OCI-LY3 (cell line): ENCODE measurements around the gene JPT2.

ENCODE experiments used
- H2AFZ ChIP-seq: fragments of 200-600, 300-600 bp; shearing (Covaris generic); 2 replicates; pipeline ENCODE4 v1.6.0; 2014; ENCODE audit warnings: antibody characterized with exemption, low read depth, low read length
- H3K27ac ChIP-seq: fragments of 200-600, 300-600 bp; sonication (generic); 2 replicates; pipeline ENCODE4 v1.5.1; 2014; ENCODE audit warnings: mild to moderate bottlenecking, low read length, moderate library complexity, mixed read lengths
- H3K27me3 ChIP-seq: fragments of 200-600, 300-600 bp; sonication (generic); 2 replicates; pipeline ENCODE4 v1.6.1; 2014; ENCODE audit warnings: low read depth, low read length, mixed read lengths
- H3K36me3 ChIP-seq: fragments of 200-600, 300-600 bp; sonication (generic); replicated peaks from 2 replicates; pipeline ENCODE3; 2014; ENCODE audit warnings: low read depth, low read length, mixed read lengths
- H3K4me1 ChIP-seq: fragments of 300-600, 200-600 bp; sonication (generic); 2 replicates; pipeline ENCODE4 v1.6.1; 2014; ENCODE audit warnings: low read length, mixed read lengths
- H3K4me2 ChIP-seq: fragments of 200-600, 300-600 bp; sonication (generic); 2 replicates; pipeline ENCODE4 v1.6.1; 2014; ENCODE audit warnings: low read length, mixed read lengths
- H3K4me3 ChIP-seq: fragments of 300-600, 200-600 bp; sonication (generic); 2 replicates; pipeline ENCODE4 v1.5.1; 2014; ENCODE audit warnings: antibody characterized with exemption, mild to moderate bottlenecking, low read length, moderate library complexity
- H3K79me2 ChIP-seq: fragments of 300-600, 200-600 bp; shearing (Covaris generic); 2 replicates; pipeline ENCODE4 v1.6.1; 2014; ENCODE audit warnings: mild to moderate bottlenecking, low read length, mixed read lengths
- H3K9ac ChIP-seq: fragments of 300-600, 200-600 bp; shearing (Covaris generic); 2 replicates; pipeline ENCODE4 v1.6.0; 2014; ENCODE audit warnings: mild to moderate bottlenecking, low read length, moderate library complexity
- H3K9me3 ChIP-seq: fragments of 200-600, 300-600 bp; shearing (Covaris generic); 2 replicates; pipeline ENCODE4 v1.6.1; 2014; ENCODE audit warnings: low read length, mixed read lengths; ENCODE audit not compliant: insufficient read depth
- H4K20me1 ChIP-seq: fragments of 200-600, 300-600 bp; sonication (generic); 2 replicates; pipeline ENCODE4 v1.6.1; 2016; ENCODE audit warnings: low read length, mixed read lengths; ENCODE audit not compliant: insufficient read depth
- EZH2phosphoT487 ChIP-seq: fragments of 200-600 bp; shearing (Covaris generic); IDR thresholded peaks from 2 replicates; pipeline ENCODE4 v1.6.1; 2018; ENCODE audit warnings: antibody characterized with exemption, mixed run types, low read depth
- TF ChIP-seq, protein P1 (sequence below): fragments of 200-600, 300-600 bp; sonication (generic); IDR thresholded peaks from 2 replicates; pipeline ENCODE4 v1.5.1; 2014; ENCODE audit warnings: antibody characterized with exemption, low read length, low read depth

Gene JPT2

DNA sequence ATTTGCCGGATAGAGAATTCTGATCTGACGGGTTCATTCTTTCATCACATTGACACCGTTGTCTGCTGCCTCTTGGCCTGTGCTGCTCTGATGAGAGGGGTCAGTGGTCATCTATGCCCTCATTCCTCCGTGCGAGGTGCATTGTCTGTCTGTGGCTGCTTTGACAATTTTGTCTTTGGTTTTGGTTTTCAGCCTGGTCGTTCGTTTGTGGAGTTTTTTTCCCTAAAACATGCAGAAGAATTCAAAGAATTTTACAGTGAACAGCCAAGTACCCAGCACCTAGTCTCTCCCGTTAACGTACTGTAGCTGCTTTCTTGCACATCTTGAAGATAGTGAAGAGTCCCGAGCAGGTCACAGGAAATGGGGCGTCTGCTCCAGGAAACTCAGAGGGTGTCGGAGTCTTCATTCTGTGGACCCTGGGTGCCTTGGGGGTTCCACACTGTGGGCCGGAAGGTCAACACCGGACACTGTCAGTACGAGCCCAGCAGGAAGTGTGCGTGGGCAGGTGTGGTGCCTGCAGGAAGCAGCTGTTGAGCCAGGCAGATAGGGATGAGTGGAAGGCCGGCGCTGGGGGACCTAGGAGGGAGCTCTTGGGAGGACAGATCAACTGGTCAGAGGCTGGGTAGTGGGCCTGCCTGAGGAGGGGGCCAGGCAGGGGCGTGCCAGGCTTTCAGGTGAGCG, 37.7 kb upstream of the JPT2 start:
- no peaks in the 10 kb centered on the region; the same call in 1 of the 2 replicates for H4K20me1 ChIP-seq
- no peaks in the 10 kb centered on the region for H3K27me3 ChIP-seq
- no peak overlapping the region for H3K9ac ChIP-seq
- H3K4me2 ChIP-seq, result no peak overlapping the region
- peaks cover 20% of the 10 kb centered on the region for H3K36me3 ChIP-seq
- H3K4me3 ChIP-seq, result no peak overlapping the region
- TF ChIP-seq, protein P1, sequence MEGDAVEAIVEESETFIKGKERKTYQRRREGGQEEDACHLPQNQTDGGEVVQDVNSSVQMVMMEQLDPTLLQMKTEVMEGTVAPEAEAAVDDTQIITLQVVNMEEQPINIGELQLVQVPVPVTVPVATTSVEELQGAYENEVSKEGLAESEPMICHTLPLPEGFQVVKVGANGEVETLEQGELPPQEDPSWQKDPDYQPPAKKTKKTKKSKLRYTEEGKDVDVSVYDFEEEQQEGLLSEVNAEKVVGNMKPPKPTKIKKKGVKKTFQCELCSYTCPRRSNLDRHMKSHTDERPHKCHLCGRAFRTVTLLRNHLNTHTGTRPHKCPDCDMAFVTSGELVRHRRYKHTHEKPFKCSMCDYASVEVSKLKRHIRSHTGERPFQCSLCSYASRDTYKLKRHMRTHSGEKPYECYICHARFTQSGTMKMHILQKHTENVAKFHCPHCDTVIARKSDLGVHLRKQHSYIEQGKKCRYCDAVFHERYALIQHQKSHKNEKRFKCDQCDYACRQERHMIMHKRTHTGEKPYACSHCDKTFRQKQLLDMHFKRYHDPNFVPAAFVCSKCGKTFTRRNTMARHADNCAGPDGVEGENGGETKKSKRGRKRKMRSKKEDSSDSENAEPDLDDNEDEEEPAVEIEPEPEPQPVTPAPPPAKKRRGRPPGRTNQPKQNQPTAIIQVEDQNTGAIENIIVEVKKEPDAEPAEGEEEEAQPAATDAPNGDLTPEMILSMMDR, result no peak
- TF ChIP-seq EZH2phosphoT487, result no peak
- H2AFZ ChIP-seq, result no peak overlapping the region
- no peak overlapping the region for H3K27ac ChIP-seq
- peaks cover 8% of the 10 kb centered on the region for H3K79me2 ChIP-seq
- H3K4me1 ChIP-seq, result no peaks in the 10 kb centered on the region
- no peaks in the 10 kb centered on the region for H3K9me3 ChIP-seq

DNA sequence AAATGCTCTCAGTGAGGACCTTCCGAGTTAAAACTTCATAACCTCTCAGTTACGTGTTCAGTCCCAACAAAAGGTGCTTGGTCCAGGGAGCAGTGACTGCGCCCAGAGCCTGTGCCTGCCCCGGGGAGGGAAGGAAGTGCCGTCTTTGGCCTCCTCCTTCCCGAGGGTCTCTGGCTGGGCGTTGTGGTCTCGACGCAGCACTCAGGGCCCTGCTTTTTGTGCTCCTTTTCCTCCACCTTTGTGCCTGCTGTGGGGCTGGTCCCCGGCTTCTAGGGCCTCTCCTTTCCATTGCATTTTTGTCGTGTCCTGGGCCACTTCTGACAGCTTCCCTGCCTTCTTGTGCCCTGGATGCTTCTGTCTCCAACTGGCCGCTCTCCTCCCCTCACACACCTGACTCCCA, 36.8 kb upstream of the JPT2 start:
- 0 out of 2 replicates have a peak, but pooled peaks cover 5% of the 10 kb centered on the region for H4K20me1 ChIP-seq
- no peaks in the 10 kb centered on the region for H3K4me1 ChIP-seq
- H3K9me3 ChIP-seq, result no peaks in the 10 kb centered on the region
- 0 out of 2 replicates have a peak, but pooled peaks cover 4% of the 10 kb centered on the region for H3K79me2 ChIP-seq
- H3K4me2 ChIP-seq, result no peak overlapping the region
- peaks cover 24% of the 10 kb centered on the region for H3K36me3 ChIP-seq
- TF ChIP-seq, protein P1, result no peak
- no peak for TF ChIP-seq EZH2phosphoT487
- H3K27ac ChIP-seq, result no peak overlapping the region
- H3K4me3 ChIP-seq, result no peak overlapping the region
- H3K9ac ChIP-seq, result no peak overlapping the region
- no peaks in the 10 kb centered on the region for H3K27me3 ChIP-seq
- no peak overlapping the region for H2AFZ ChIP-seq

DNA sequence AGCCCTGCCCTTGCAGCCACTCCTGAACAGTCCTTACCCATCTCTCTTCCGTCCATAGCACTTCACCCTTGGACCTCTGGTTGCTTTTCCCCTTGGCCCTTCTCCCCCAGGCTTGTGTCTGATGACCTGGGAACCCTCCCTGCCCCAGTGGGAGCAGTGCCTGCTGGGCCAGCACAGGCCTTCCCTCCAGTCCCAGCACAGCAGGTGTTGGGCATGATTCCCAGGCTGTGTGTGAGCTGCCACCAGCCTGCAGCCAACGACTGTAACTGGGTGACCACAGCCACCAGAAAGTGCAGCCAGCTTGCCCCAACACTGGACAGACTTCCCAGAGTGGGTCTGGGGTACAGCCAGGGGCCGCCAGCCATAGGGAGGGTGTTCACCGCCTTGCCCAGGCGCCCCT, 35.9 kb upstream of the JPT2 start:
- peaks cover 28% of the 10 kb centered on the region for H3K36me3 ChIP-seq
- no peaks in the 10 kb centered on the region for H3K4me1 ChIP-seq
- no peak overlapping the region for H3K9ac ChIP-seq
- TF ChIP-seq EZH2phosphoT487, result no peak
- TF ChIP-seq, protein P1, result no peak
- no peak overlapping the region for H2AFZ ChIP-seq
- H3K4me3 ChIP-seq, result no peak overlapping the region
- H3K4me2 ChIP-seq, result no peak overlapping the region
- no peak overlapping the region for H3K27ac ChIP-seq
- H3K79me2 ChIP-seq, result no peaks in the 10 kb centered on the region; the same call in 1 of the 2 replicates
- 0 out of 2 replicates have a peak, but pooled peaks cover 5% of the 10 kb centered on the region for H4K20me1 ChIP-seq
- no peaks in the 10 kb centered on the region for H3K27me3 ChIP-seq
- H3K9me3 ChIP-seq, result no peaks in the 10 kb centered on the region

DNA sequence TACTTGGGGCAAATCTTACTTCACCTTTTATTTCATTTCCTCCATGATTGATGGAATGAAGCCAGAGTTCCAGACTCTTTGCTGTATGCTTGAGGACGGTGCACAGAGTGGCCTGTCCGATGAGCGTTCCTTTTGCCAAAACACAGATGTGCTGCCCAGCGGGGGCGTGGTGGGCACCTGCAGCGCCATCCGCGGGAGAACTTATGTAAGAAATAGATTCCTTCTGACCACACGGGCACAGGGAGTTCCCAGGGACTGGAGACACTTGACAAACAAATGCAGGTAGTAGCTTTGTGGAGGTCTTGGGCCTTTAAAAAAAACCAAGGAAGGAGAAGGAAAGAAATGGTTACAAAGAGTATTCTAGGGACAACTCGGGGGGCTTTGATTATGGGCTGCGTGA, 35.3 kb upstream of the JPT2 start:
- H3K36me3 ChIP-seq, result peaks cover 29% of the 10 kb centered on the region
- H3K27me3 ChIP-seq, result no peaks in the 10 kb centered on the region
- no peaks in the 10 kb centered on the region for H3K4me1 ChIP-seq
- no peaks in the 10 kb centered on the region; the same call in 1 of the 2 replicates for H3K79me2 ChIP-seq
- H3K9me3 ChIP-seq, result no peaks in the 10 kb centered on the region
- H3K9ac ChIP-seq, result no peak overlapping the region
- no peak overlapping the region for H3K4me3 ChIP-seq
- no peak overlapping the region for H2AFZ ChIP-seq
- H3K27ac ChIP-seq, result no peak overlapping the region
- H3K4me2 ChIP-seq, result no peak overlapping the region
- no peak for TF ChIP-seq EZH2phosphoT487
- TF ChIP-seq, protein P1, result no peak
- 0 out of 2 replicates have a peak, but pooled peaks cover 5% of the 10 kb centered on the region for H4K20me1 ChIP-seq
